GM12878 (cell line): ENCODE results near the gene MEIOC. TPM values are rescaled to one million over a fixed set of nuclear protein-coding genes. Genes with fewer than 3 reads are reported as not detected.

Experiments
- ATF3 ChIP-seq: IDR thresholded peaks from 2 replicates; pipeline ENCODE4 v1.6.1; 2011; ENCODE audit warnings: low read depth, mild to moderate bottlenecking, low read length, moderate library complexity, borderline replicate concordance; ENCODE audit errors: extremely low read depth
- BHLHE40 ChIP-seq, 2 experiments: fragments of 450-650 bp in 1 of 2; IDR thresholded peaks; 2 replicates each; pipeline ENCODE4 v1.6.1; 2011 to 2017; ENCODE audit warnings: low read depth in 2 of 2, borderline replicate concordance in 1 of 2, improper control_type of control experiment in 1 of 2, low read length in 1 of 2, mild to moderate bottlenecking in 1 of 2
- CHD1 ChIP-seq: IDR thresholded peaks from 2 replicates; pipeline ENCODE4 v1.6.1; 2012; ENCODE audit warnings: low read depth, low read length, improper control_type of control experiment
- CHD4 ChIP-seq: fragments of 200-600 bp; sonication (generic); IDR thresholded peaks from 2 replicates; pipeline ENCODE4 v1.6.1; 2016; ENCODE audit warnings: mild to moderate bottlenecking
- CREM ChIP-seq: IDR thresholded peaks from 2 replicates; pipeline ENCODE4 v1.6.1; 2014; ENCODE audit warnings: antibody characterized with exemption, low read depth
- GATAD2B ChIP-seq: fragments of 450-650 bp; conservative IDR thresholded peaks from 2 replicates; pipeline ENCODE4 v1.6.1; 2017; ENCODE audit warnings: low read depth, mild to moderate bottlenecking, moderate library complexity
- IRF3 ChIP-seq: fragments of 450-650 bp; IDR thresholded peaks from 2 replicates; pipeline ENCODE4 v1.6.1; 2014; ENCODE audit warnings: mild to moderate bottlenecking
- KLF5 ChIP-seq: fragments of 450-650 bp; IDR thresholded peaks from 2 replicates; pipeline ENCODE4 v1.6.1; 2014; ENCODE audit warnings: mild to moderate bottlenecking; ENCODE audit not compliant: partially characterized antibody
- NFXL1 ChIP-seq: fragments of 450-650 bp; IDR thresholded peaks from 2 replicates; pipeline ENCODE4 v1.6.1; 2017; ENCODE audit warnings: antibody characterized with exemption, mild to moderate bottlenecking, borderline replicate concordance
- NR2F1 ChIP-seq: fragments of 450-650 bp; conservative IDR thresholded peaks from 2 replicates; pipeline ENCODE4 v1.6.1; 2017; ENCODE audit warnings: mild to moderate bottlenecking
- POLR2A ChIP-seq: IDR thresholded peaks from 2 replicates; pipeline ENCODE4 v1.6.1; 2011; ENCODE audit warnings: low read depth, mild to moderate bottlenecking, low read length
- POLR2AphosphoS5 ChIP-seq: IDR thresholded peaks from 2 replicates; pipeline ENCODE4 v1.6.1; 2011; ENCODE audit warnings: mild to moderate bottlenecking, low read length, inconsistent platforms
- RFX5 ChIP-seq: IDR thresholded peaks from 2 replicates; pipeline ENCODE4 v1.6.1; 2011; ENCODE audit warnings: low read depth, low read length, improper control_type of control experiment
- SIN3A ChIP-seq: IDR thresholded peaks from 2 replicates; pipeline ENCODE4 v1.6.1; 2012; ENCODE audit warnings: low read depth, low read length, improper control_type of control experiment
- USF2 ChIP-seq: IDR thresholded peaks from 2 replicates; pipeline ENCODE4 v1.6.1; 2011; ENCODE audit warnings: low read depth, low read length, improper control_type of control experiment, borderline replicate concordance
- ZBTB4 ChIP-seq: fragments of 450-650 bp; formaldehyde crosslinking; IDR thresholded peaks from 2 replicates; pipeline ENCODE4 v1.4.0; 2022; ENCODE audit warnings: mild to moderate bottlenecking, moderate library complexity
- ZSCAN29 ChIP-seq: fragments of 450-650 bp; IDR thresholded peaks from 2 replicates; pipeline ENCODE4 v1.6.1; 2017; ENCODE audit warnings: mild to moderate bottlenecking, moderate library complexity
- polyA plus RNA-seq, 11 experiments: library from polyadenylated mRNA; depleted of rRNA in 4 of 11; unstranded in 6 of 11; stranded (reverse) in 5 of 11; fragments of >200 nt; fragmentation: Nextera tagmentation in 4 of 11; fragmentation: Illumina TruSeq in 1 of 11; extraction: Ambion mirVana in 4 of 11; extraction: Trizol in 1 of 11; gene quantifications; 1 replicate in 1 of 11; 2 replicates in 10 of 11; pipeline versions ENCODE4 v1.2.1 to v1.2.3, GENCODE V29; 2011 to 2016; ENCODE audit warnings: inconsistent platforms in 2 of 11, missing spikeins in 2 of 11, low read depth in 1 of 11
- total RNA-seq, 4 experiments: library from RNA; depleted of rRNA in 3 of 4; stranded (reverse); fragments of >200 nt in 3 of 4; fragmentation: Illumina TruSeq in 1 of 4; extraction: Trizol in 1 of 4; gene quantifications; 2 replicates each; pipeline versions ENCODE4 v1.2.1 to v1.2.3, GENCODE V29; 2013 to 2021
- TF ChIP-seq, protein P1 (sequence below): fragments of 450-650 bp; IDR thresholded peaks from 2 replicates; pipeline ENCODE4 v1.6.1; 2016; ENCODE audit warnings: mild to moderate bottlenecking, moderate library complexity, borderline replicate concordance

Gene MEIOC
- total and polyA plus RNA-seq, 10 of the 15 experiments (the other 5 are each of a cell fraction or from before 2014, with no cell fraction given): 0.01 to 0.48 (median 0.12) TPM; not detected in 4

- TF ChIP-seq USF2: no peak; the same call in 1 of the 2 replicates
- TF ChIP-seq SIN3A: peak; percentile 63
- peak; percentile 88 for TF ChIP-seq POLR2AphosphoS5
- TF ChIP-seq RFX5: no peak
- TF ChIP-seq NFXL1: no peak
- TF ChIP-seq ZSCAN29: no peak
- peak; percentile 93 to 94 for TF ChIP-seq BHLHE40 (IDR thresholded peaks at IDR 0.05; ENCODE audit: borderline replicate concordance in 1 of 2, low read depth in 2 of 2, low read length in 1 of 2)
- peak; percentile 35; the same call in 1 of the 2 replicates for TF ChIP-seq CREM
- TF ChIP-seq GATAD2B: no peak; the same call in none of the 2 replicates
- TF ChIP-seq POLR2A: peak; percentile 97
- TF ChIP-seq NR2F1: peak; percentile 96
- no peak for TF ChIP-seq CHD1
- TF ChIP-seq KLF5: no peak
- TF ChIP-seq, protein P1, sequence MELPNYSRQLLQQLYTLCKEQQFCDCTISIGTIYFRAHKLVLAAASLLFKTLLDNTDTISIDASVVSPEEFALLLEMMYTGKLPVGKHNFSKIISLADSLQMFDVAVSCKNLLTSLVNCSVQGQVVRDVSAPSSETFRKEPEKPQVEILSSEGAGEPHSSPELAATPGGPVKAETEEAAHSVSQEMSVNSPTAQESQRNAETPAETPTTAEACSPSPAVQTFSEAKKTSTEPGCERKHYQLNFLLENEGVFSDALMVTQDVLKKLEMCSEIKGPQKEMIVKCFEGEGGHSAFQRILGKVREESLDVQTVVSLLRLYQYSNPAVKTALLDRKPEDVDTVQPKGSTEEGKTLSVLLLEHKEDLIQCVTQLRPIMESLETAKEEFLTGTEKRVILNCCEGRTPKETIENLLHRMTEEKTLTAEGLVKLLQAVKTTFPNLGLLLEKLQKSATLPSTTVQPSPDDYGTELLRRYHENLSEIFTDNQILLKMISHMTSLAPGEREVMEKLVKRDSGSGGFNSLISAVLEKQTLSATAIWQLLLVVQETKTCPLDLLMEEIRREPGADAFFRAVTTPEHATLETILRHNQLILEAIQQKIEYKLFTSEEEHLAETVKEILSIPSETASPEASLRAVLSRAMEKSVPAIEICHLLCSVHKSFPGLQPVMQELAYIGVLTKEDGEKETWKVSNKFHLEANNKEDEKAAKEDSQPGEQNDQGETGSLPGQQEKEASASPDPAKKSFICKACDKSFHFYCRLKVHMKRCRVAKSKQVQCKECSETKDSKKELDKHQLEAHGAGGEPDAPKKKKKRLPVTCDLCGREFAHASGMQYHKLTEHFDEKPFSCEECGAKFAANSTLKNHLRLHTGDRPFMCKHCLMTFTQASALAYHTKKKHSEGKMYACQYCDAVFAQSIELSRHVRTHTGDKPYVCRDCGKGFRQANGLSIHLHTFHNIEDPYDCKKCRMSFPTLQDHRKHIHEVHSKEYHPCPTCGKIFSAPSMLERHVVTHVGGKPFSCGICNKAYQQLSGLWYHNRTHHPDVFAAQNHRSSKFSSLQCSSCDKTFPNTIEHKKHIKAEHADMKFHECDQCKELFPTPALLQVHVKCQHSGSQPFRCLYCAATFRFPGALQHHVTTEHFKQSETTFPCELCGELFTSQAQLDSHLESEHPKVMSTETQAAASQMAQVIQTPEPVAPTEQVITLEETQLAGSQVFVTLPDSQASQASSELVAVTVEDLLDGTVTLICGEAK: no peak
- no peak for TF ChIP-seq ZBTB4 (CRISPR knock-in tag)
- no peak for TF ChIP-seq IRF3
- TF ChIP-seq ATF3: no peak
- no peak for TF ChIP-seq CHD4
These were observed 33.4 kb downstream of the MEIOC start, which contains the start of gene CCDC43 (continued) for GRCh38 chr17:44689477-44690217.
